ENCODE results near the gene DNAH11.

The DNAH11 gene

DNA sequence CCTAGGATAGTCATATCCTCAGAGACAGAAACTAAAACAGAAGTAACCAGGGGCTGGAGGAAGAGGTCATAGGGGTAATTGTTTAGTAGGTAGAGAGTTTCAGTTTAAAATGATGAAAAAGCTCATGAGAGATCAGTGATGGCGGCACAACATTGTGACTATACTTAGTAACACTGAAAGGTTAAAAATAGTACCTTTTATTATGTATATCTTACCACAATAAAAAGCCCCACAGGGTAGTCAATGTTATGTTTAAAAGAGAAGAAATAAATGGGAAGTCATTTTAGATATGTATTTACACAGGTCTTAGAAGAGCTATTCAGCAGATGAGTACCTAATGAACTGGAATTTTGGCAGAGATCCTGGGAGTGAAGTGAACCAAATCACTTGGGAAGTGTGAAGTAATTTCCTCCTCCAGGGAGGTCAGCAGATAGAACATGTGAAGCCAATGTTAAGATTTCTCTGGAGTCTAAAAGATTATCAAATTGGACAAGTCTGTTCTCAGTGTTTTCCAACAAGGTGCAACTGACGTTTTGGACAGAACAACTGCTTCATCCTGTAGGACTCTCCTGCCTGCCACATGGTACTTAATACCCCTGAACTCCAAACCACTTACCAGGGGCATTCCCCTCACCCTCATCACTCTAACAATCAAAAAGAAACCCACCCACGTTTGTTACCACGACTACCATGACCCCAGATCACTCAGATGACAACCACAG, 396.5 kb downstream of the DNAH11 start:
- FAIRE-seq, result no peak

DNA sequence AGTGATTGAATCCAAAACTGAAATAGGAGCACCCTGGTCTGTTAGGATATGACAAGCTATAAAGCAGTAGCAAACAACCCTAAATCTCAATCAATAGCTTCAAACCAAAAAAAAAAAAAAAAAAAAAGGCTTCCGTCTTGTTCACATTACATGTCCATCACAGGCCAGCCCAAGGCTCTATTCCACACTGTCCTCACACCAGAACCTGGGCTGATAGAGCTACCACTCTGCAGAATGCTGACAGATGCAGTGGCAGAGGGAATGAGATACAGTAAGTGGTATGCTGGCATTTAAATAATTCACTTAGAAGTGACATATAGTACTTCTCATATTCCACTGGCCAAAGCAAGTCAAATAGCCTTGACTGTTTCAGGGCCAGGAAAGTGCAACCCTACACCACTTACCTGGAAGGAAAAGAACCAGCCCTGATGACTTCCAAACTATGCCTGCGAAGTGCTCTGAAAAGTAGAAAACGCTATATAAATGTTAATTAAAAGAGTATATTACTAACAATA, 397.1 kb downstream of the DNAH11 start:
- no peak for FAIRE-seq

DNA sequence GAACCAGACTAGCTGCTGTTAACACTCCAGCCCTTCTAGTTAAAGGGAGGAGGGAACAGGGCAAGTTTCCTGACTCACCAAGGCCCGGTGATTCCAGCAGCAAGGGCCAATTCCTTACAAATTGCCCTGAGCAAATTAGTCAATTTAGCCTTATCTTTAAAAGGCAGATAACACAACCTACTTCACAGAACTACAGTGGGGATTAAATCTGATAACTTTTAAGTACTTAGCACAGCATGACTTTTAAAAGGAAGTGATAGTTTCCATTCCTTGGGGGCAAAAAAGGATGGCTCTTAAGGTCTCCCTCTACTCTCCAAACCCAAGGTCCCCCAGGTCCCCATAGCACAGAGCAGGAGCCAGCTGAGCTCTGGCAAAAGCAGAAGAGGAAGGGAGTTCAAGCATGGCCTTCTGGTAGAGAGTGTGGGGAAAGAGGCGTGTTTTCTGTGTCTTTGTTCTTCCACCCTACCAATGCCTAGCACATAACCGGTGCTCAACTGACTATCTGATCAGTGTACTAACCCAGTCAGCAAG, 398.8 kb downstream of the DNAH11 start:
- FAIRE-seq, result no peak

DNA sequence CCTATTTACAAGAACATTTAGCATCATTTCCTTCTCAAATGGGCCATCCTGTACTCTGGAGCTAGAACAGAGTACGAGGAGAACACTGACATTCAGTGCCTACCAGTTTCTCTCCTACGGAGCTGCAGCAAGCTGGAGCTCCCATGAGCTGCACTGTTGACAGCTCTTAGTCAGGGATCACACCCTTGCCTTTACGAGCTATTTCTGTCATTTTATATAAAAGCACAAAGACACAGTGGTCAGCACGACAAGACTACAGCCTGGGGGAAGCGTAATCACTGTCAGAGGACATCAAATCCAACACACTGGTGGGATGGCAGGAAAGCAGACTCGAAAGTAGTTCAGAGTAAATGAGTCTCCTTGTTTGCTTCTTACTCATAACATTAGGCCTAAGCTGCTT, 400.1 kb downstream of the DNAH11 start:
- FAIRE-seq, result no peak

DNA sequence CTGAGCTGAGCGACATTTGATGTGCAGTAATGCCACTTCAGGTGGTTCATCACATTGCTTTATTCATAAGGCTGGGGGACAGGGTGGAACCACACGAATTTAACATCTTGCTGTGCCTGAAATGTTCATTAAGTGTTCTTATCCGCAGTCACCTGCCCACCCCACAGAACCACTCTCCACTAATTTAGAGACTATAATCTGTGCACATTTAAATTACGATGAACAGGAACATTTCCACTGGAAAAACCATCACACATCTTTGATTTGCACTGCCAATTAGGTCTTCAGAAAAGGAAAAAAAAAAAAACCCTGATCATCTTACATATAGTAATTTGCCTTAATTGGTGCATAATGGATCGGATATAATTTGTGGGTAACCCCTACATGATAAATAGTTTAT, 400.6 kb downstream of the DNAH11 start:
- FAIRE-seq, result no peak

DNA sequence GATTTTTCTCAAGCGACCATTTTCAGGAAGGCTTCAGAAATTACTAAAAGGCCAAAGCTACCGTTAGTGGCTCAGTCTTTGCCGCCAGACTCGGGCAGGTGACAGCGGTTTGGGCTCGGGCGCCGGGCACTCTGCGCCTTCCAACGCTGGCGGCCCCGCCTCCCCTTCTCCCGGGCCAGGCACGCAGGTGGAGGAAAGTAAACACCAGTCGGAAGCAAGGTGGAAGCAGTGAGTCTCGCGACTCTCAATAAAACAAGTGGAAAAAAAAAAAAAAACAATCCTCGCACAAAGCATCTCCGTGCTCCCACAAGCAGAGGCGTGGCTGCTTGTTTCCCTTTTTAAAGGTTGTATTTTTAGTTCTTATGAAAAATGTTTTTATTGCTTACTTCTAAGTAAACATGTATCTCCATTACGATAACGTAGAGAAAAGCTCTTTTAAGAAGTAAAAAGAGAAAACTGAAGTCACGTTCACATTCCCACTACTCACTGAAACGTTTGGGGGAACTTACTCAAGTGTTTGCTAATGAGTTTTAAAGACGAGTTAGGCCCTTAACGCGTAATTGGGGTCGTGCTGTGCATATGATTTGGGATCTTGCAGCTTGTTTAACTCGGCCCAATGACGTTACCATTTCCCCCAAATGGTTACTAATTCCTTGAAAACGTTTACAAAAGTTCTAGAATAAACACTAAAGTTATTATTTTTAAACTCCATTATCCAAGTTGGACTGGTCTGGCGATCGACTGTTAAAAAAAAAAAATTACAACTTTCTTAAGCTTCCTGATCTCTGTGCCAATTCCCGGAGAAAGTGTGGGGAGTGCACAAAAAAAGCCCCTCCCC, 402.0 kb downstream of the DNAH11 start:
- FAIRE-seq, result no peak

DNA sequence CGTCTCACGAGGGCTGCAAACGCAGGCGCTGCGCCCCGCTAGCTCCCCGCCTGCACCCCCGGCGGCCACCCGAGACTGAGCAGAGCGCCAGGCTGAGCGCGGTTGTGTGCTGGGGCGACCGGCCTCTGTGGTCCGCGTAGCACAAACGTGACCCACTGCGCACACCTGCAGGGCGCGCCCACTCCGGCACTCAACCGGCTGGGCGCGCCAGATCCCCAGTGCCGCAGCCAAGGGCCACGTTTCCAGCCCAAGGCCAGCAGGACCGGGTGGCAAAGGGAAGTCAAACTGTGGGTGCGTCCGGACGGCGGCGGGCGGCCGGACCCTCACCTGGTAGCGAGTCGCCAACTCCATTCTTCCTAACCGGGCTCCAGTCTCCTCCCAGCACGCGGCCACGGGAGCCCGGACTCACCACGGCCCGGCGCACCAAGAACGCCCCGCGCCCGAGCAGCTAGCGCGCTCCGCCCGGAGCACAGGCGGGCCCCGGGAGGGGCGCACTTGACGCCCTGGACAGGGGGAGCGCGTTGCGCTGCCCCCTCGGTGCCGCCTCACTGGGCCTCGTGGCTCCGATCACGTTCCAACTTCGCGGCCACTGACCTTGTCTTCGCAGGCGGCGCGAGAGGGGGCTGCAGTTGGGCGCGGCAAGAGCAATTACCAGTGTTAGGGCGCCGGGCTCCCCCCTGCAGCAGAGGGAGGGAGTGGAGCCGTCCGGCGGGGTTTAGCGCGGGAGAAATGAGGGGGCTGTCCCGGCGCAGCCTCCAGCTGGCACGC, 402.8 kb downstream of the DNAH11 start, which contains the start of gene CDCA7L:
Gene CDCA7L, minus strand, starts transcription at position 446 of the 768 bp plus-strand sequence. Its CDS starts 95 bp downstream, at position 351.
- FAIRE-seq, result no peak

DNA sequence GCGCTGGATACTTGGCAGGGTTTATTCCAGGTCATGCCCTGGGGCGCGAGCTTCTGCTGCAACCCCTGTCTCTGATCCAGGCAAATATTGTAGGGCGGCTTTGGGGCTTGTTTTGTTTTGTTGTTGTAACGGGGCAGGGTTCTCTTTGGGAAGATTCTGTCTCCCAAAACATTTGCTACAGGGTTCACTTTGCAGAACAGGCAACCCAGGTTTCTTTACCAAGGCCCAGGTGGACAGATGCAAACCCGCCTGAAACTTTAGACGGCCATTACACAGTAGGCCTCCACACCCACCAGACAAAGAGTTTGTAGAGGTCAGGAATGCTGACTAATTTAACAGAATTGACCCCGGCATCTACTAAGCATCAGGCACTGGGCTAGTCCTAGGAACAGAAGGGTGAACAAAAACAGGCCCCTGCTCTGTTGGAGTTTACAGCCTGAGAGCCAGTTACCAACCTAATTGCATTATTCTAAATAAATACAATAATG, 403.4 kb downstream of the DNAH11 start:
- FAIRE-seq, result no peak

DNA sequence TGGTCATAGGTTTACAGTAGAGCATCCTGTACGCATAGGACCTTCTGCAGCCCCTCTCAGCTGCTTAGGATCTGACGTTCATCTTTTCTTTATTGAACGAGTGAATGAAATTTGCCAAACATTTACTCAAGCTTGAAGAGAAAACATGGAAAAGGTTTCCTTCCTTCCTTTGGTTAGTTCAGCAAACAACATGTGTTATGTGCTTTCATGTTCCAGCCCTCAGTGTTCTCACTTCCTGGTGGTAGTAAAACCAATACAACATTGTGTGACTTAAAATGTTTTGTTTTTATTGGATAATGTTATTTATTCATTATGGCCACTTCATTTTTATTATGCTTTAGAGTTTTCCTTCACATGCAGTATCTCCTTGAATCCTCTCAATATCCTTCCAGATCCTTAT, 404.2 kb downstream of the DNAH11 start:
- no peak for FAIRE-seq

DNA sequence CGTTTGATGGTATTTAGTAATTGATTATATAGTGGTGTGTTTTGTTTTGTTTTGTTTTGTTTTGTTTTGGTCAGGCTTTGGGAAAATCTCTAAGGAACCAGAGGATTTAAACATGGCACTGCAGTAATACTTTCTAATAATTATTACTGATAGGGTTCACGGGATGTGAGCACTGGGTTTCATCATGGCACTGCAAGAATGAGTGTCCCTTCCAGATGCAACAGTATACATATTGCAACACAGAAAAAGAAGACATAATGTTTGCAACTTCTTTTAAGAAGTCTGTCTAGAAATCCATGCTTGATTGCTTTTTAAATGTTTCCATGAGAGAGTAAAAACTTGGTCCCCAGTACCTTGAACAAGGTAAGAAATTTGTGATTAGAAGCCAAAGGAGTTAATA, 405.1 kb downstream of the DNAH11 start:
- no peak for FAIRE-seq

DNA sequence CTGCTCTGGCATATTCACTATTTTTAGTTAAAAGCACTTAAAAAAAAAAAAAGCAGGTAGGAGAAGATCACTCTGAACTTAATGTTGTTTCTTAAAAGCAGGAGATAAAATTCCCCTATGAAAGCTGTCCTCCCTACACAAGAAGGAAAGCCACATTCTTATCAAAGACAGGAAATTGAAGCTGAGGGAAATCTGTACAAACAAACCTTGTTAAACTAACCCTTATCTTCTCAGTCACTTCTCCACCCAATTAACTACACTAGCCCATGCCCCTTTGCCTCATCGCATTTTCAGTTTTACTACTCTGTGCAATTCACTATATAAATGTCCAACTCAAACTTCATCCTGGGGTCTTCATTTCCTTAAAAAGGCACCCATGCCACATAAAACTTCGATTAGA, 405.5 kb downstream of the DNAH11 start:
- FAIRE-seq, result no peak

DNA sequence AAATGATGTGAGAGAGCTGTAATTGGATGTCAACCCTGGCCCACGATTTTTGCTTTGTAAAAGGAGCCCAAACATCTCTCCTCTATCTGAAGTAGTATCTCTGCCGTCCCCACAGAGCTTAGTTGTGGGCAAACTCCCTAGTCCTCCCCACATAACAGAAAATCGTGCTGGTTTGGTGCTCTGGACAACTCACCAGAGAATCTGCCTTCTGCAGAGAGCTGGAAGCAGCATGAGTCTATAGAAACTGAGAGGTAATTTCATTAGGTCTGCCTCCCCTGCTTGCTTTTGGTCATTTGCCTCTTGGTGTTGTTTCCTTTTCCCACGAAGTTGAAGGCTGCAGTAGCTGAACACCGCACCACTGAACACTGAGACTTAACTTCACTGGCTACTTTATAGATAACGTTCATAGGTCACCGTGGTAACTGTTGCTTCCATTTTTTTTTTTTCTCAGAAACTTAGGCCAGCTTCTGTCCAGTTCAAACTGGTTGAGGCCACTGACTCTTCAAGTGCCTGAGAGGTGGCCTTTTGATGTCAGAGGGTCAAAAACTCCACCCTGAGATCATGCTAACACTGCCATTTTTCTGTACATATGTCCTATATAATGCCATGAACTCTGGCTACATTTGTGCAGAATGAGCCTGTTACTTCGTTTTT, 406.2 kb downstream of the DNAH11 start:
- no peak for FAIRE-seq

Data from colon (tissue), 2 donors.